Tibial nerve (tissue), 4 donors: ENCODE data around the gene TLE1.

Experiments
- CTCF ChIP-seq, 5 experiments: fragments of 200-600 bp in 3 of 5; fragments of 450-650 bp in 2 of 5; sonication (generic) in 3 of 5; IDR thresholded peaks; one replicate each; pipeline ENCODE4 v1.5.1; 2016 to 2019; ENCODE audit warnings: antibody characterized with exemption in 5 of 5, mild to moderate bottlenecking in 3 of 5, moderate library complexity in 2 of 5
- EP300 ChIP-seq, 2 donors: sonication (generic); formaldehyde crosslinking; IDR thresholded peaks; one replicate each; pipeline ENCODE4 v1.6.1; 2017; ENCODE audit warnings: antibody characterized with exemption in 2 of 2, mild to moderate bottlenecking in 1 of 2
- POLR2A ChIP-seq, 2 donors: fragments of 450-650 bp; IDR thresholded peaks; one replicate each; pipeline ENCODE4 v1.6.1; 2017; ENCODE audit warnings: antibody characterized with exemption in 2 of 2, mild to moderate bottlenecking in 2 of 2, moderate library complexity in 2 of 2

GRCh38 chr9:81563739-81564138 is 125.6 kb downstream of the TLE1 start:
- TF ChIP-seq CTCF (IDR thresholded peaks at IDR 0.05), result no peak
- no peak for TF ChIP-seq POLR2A (IDR thresholded peaks at IDR 0.05)
- TF ChIP-seq EP300 (IDR thresholded peaks at IDR 0.05), result no peak
